ENCODE data around the gene C11orf16.

- no peak for TF ChIP-seq CTCF (IDR thresholded peaks at IDR 0.05)
- TF ChIP-seq POLR2A (IDR thresholded peaks at IDR 0.05) = no peak
These were observed 2.2 kb upstream of the C11orf16 start for GRCh38 chr11:8934742-8935488.
